SK-N-SH (cell line): ENCODE measurements around the gene RAI1.

Experiments
- CTCF ChIP-seq: fragments of 200-600 bp; sonication (generic); IDR thresholded peaks from 2 replicates; pipeline ENCODE4 v1.6.1; 2017; ENCODE audit warnings: antibody characterized with exemption, mild to moderate bottlenecking, moderate library complexity
- EZH2phosphoT487 ChIP-seq: fragments of 200-600 bp; sonication (generic); IDR thresholded peaks from 2 replicates; pipeline ENCODE4 v1.6.1; 2017; ENCODE audit warnings: low read depth, mixed run types, mild to moderate bottlenecking, antibody characterized with exemption, moderate library complexity, borderline replicate concordance
- GABPA ChIP-seq: IDR thresholded peaks from 2 replicates; pipeline ENCODE4 v1.4.0; 2012; ENCODE audit warnings: low read depth, mild to moderate bottlenecking
- GATA2 ChIP-seq: sonication (generic); formaldehyde crosslinking; IDR thresholded peaks from 2 replicates; pipeline ENCODE4 v1.5.0; 2020; ENCODE audit warnings: mild to moderate bottlenecking, missing genetic modification reagents
- REST ChIP-seq: IDR thresholded peaks from 2 replicates; pipeline ENCODE4 v1.6.1; 2012; ENCODE audit warnings: mild to moderate bottlenecking, low read depth, low read length, moderate library complexity
- SIN3A ChIP-seq: IDR thresholded peaks from 2 replicates; pipeline ENCODE4 v1.6.1; 2012; ENCODE audit warnings: low read depth, mild to moderate bottlenecking, low read length, moderate library complexity, borderline replicate concordance
- SMC3 ChIP-seq: IDR thresholded peaks from 2 replicates; pipeline ENCODE4 v1.6.1; 2012; ENCODE audit warnings: low read depth, low read length, improper control_type of control experiment
- USF2 ChIP-seq: fragments of 150-350 bp; IDR thresholded peaks from 2 replicates; pipeline ENCODE4 v1.6.1; 2017; ENCODE audit warnings: antibody characterized with exemption, low read length, low read depth, borderline replicate concordance
- YY1 ChIP-seq: IDR thresholded peaks from 2 replicates; pipeline ENCODE4 v1.4.0; 2012; ENCODE audit warnings: low read depth, mild to moderate bottlenecking

- TF ChIP-seq SMC3 (no peak), REST (no peak), EZH2phosphoT487 (no peak), CTCF (peak; percentile 33), GABPA (no peak), GATA2 (CRISPR knock-in tag) (no peak), USF2 (no peak), YY1 (no peak), SIN3A (no peak)
Measured at GRCh38 chr17:17780922-17781590, 99.8 kb downstream of the RAI1 start.
